GM23248 (cell line): Measurements from ENCODE around the gene TBC1D30. TPM values are rescaled to one million over a fixed set of nuclear protein-coding genes. Genes with fewer than 3 reads are reported as not detected.

Source experiments
- DNase-seq: peaks from one replicate; pipeline ENCODE4 v3.0.0-alpha.2; 2015
- H2AFZ ChIP-seq: fragments of 200-600 bp; sonication (generic); 2 replicates; pipeline ENCODE4 v1.6.1; 2016; ENCODE audit warnings: antibody characterized with exemption
- H3F3A ChIP-seq: fragments of 200-600 bp; sonication (generic); 2 replicates; pipeline ENCODE4 v1.6.1; 2016; ENCODE audit warnings: mild to moderate bottlenecking, antibody characterized with exemption, mixed run types; ENCODE audit not compliant: insufficient read depth
- H3K27ac ChIP-seq: fragments of 200-600 bp; sonication (generic); 2 replicates; pipeline ENCODE4 v1.5.1; 2016; ENCODE audit warnings: mild to moderate bottlenecking
- H3K27me3 ChIP-seq: fragments of 200-600 bp; sonication (generic); replicated peaks from 2 replicates; pipeline ENCODE4 v1.6.1; 2016; ENCODE audit warnings: mild to moderate bottlenecking; ENCODE audit not compliant: insufficient read depth
- H3K36me3 ChIP-seq: fragments of 200-600 bp; sonication (generic); 2 replicates; pipeline ENCODE4 v1.6.1; 2016; ENCODE audit warnings: low read depth, mild to moderate bottlenecking
- H3K4me1 ChIP-seq: fragments of 200-600 bp; sonication (generic); 2 replicates; pipeline ENCODE4 v1.6.1; 2016; ENCODE audit warnings: mild to moderate bottlenecking; ENCODE audit not compliant: insufficient read depth
- H3K4me2 ChIP-seq: fragments of 200-600 bp; sonication (generic); one replicate; pipeline ENCODE4 v1.6.1; 2016; ENCODE audit warnings: mild to moderate bottlenecking; ENCODE audit not compliant: unreplicated experiment
- H3K4me3 ChIP-seq: fragments of 200-600 bp; sonication (generic); 2 replicates; pipeline ENCODE4 v1.5.1; 2016; ENCODE audit warnings: mild to moderate bottlenecking
- H3K79me2 ChIP-seq: fragments of 200-600 bp; sonication (generic); 2 replicates; pipeline ENCODE4 v1.6.1; 2016; ENCODE audit warnings: mild to moderate bottlenecking; ENCODE audit not compliant: insufficient read depth
- H3K9ac ChIP-seq: fragments of 200-600 bp; sonication (generic); 2 replicates; pipeline ENCODE4 v1.6.1; 2016; ENCODE audit warnings: mild to moderate bottlenecking
- H3K9me2 ChIP-seq: fragments of 200-600 bp; sonication (generic); 2 replicates; pipeline ENCODE4 v1.6.1; 2016; ENCODE audit warnings: mixed run types, mild to moderate bottlenecking, moderate library complexity; ENCODE audit not compliant: insufficient read depth
- H3K9me3 ChIP-seq: fragments of 200-600 bp; sonication (generic); one replicate; pipeline ENCODE4 v1.6.1; 2017; ENCODE audit warnings: low read depth
- H4K20me1 ChIP-seq: fragments of 200-600 bp; sonication (generic); 2 replicates; pipeline ENCODE4 v1.6.0; 2016; ENCODE audit not compliant: insufficient read depth
- EZH2 ChIP-seq: fragments of 200-600 bp; sonication (generic); IDR thresholded peaks from 2 replicates; pipeline ENCODE4 v1.6.1; 2018; ENCODE audit warnings: antibody characterized with exemption, mild to moderate bottlenecking; ENCODE audit not compliant: insufficient read depth, poor library complexity, severe bottlenecking
- EZH2phosphoT487 ChIP-seq: fragments of 200-600 bp; sonication (generic); IDR thresholded peaks from 2 replicates; pipeline ENCODE4 v1.6.1; 2018; ENCODE audit warnings: antibody characterized with exemption, moderate library complexity, mild to moderate bottlenecking, low read depth; ENCODE audit not compliant: insufficient read depth
- WGBS, 2 experiments: methylation state at CpG; one replicate each; pipeline ENCODE4 v1.1.6; 2015 to 2017; ENCODE audit warnings: low lambda C conversion rate in 2 of 2, low coverage in 1 of 2; ENCODE audit errors: missing lambda C conversion rate in 2 of 2; 5-methylcytosine and 5-hydroxymethylcytosine counted together
- in situ Hi-C: fragments of 300-500 bp; cut with MboI; formaldehyde crosslinking; loops from 2 replicates; pipeline ENCODE4 v1.15.0; 2020
- polyA plus RNA-seq: library from polyadenylated mRNA; unstranded; fragments of >200 nt; fragmentation: Nextera tagmentation; extraction: Ambion mirVana; gene quantifications from 2 replicates; pipeline ENCODE4 v1.2.1, GENCODE V29; 2016
- total RNA-seq: library from RNA; depleted of rRNA; stranded (reverse); fragments of >200 nt; shearing (Covaris generic); gene quantifications from 2 replicates; pipeline ENCODE4 v1.2.3, GENCODE V29; 2014

The TBC1D30 gene
- total and polyA plus RNA-seq, 2 experiments from 2014 or later = 0.49 TPM; not detected in 1

GRCh38 chr12:64780531-64781279 lies 43.7 kb upstream of the TBC1D30 start:
- WGBS, 2 experiments = 5% methylated on average over 63 to 74 of the region's 103 CpGs
- no peak overlapping the region for H3K27ac ChIP-seq
- H3K4me3 ChIP-seq = peak overlapping the region; percentile 48
- H3K36me3 ChIP-seq = no peaks in the 10 kb centered on the region
- H4K20me1 ChIP-seq = no peaks in the 10 kb centered on the region
- H2AFZ ChIP-seq = peak overlapping the region; percentile 60
- H3K79me2 ChIP-seq = no peaks in the 10 kb centered on the region
- no peaks in the 10 kb centered on the region for H3F3A ChIP-seq
- in situ Hi-C loops = no loop called here
- DNase-seq = peak; percentile 40
- no peaks in the 10 kb centered on the region for H3K9me3 ChIP-seq
- H3K9me2 ChIP-seq = no peaks in the 10 kb centered on the region
- no peak overlapping the region for H3K4me2 ChIP-seq
- peaks cover 60% of the 10 kb centered on the region for H3K27me3 ChIP-seq
- H3K9ac ChIP-seq = no peak overlapping the region
- TF ChIP-seq EZH2 (peak; percentile 16), EZH2phosphoT487 (no peak)
- no peaks in the 10 kb centered on the region for H3K4me1 ChIP-seq

DNA sequence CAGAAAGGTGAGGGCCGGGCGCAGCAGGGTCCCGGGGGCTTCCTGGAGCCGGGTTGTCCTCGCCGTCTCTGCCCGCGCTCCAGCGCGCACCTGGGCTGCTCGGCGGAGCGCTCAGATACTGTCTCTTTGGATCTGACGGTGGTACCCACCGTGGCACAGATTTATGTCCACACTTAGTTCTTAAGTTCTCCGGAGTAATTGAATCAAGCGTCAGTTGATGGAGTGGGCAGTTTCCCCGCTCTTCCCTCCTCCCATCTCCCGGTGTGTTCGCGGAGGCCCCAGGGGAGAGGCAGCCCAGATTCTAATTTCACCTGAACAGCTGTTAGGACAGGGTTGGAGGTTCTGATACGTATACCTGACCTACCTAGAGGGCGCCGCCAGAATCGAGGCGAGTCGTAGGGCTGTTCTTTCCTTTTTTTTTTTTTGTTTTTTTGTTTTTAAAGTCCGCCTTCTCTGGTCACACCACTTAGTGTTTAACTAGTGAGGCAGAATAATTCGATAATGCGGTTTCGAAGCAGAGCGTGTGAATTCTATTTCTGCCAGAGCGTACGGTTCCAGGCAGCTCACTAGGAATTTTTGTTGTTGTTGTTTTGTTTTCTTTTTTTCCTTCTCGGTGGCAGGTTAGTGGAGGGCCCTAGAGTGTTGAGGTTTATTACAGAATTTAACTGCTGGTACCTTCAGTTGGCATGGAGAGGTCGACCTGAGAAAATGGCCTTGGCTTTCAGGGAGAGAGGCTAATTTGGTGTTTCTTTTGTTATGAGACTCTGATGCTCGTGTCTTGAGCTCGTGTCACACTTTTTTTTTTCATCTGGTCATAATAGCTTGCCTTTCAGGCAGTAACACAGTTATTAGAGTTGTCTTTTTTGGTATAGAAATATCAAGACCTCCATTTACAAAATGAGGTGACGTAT lies 42.9 kb upstream of the TBC1D30 start:
- H3K27me3 ChIP-seq = peaks cover 53% of the 10 kb centered on the region
- no peaks in the 10 kb centered on the region for H3K4me1 ChIP-seq
- no peaks in the 10 kb centered on the region for H3K9me2 ChIP-seq
- peak overlapping the region; percentile 60 for H2AFZ ChIP-seq
- no peaks in the 10 kb centered on the region for H4K20me1 ChIP-seq
- WGBS, 2 experiments = 26 to 32% methylated on average over 38 to 39 of the region's 39 CpGs
- H3K4me3 ChIP-seq = no peak overlapping the region; the same call in 1 of the 2 replicates
- DNase-seq = no peak
- H3K79me2 ChIP-seq = no peaks in the 10 kb centered on the region
- in situ Hi-C loops = no loop called here
- peak; percentile 92 for TF ChIP-seq EZH2
- 0 out of 2 replicates have a peak, but pooled peaks have one; percentile 60 for TF ChIP-seq EZH2phosphoT487
- no peaks in the 10 kb centered on the region for H3F3A ChIP-seq
- no peak overlapping the region for H3K9ac ChIP-seq
- no peak overlapping the region for H3K27ac ChIP-seq
- H3K4me2 ChIP-seq = no peak overlapping the region
- no peaks in the 10 kb centered on the region for H3K9me3 ChIP-seq
- H3K36me3 ChIP-seq = no peaks in the 10 kb centered on the region

DNA sequence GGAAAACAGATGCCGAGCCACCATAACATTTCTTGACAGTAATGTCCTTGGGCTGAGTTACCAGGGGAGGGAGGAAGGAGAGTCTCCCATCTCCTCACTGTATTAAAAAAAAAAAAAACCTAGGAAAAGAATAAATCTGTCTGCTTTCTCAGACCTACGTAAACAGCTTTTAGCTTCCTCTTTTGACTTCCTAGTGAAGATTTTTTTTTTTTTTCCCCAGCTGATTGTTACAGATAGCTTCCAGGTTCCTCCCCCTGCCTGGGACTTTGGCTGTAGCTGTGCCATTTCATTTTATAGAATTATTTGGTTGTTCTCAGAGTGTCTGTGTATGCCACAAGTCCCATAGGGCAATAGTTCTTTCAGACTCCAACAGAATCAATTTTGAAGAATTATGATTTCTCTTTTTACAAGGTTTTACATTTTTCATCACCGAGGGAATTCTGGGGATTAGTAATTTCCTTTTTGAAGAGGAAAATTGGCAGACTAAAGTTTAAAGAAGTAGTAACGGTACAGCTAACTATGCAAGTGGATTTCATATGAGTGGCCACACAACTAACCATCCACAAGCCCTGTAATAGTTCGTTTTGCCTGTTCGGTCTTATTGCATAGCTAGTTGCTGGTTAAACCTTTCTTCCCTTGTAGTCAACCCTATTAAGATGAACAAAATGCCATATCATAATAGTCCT lies 42.1 kb upstream of the TBC1D30 start:
- TF ChIP-seq EZH2 (no peak), EZH2phosphoT487 (no peak)
- Histone ChIP-seq H4K20me1 (no peaks in the 10 kb centered on the region), H3K79me2 (no peaks in the 10 kb centered on the region), H2AFZ (no peak overlapping the region), H3K27ac (no peak overlapping the region), H3K4me1 (no peaks in the 10 kb centered on the region), H3K9me2 (no peaks in the 10 kb centered on the region), H3F3A (no peaks in the 10 kb centered on the region), H3K4me3 (no peak overlapping the region), H3K4me2 (no peak overlapping the region), H3K9ac (no peak overlapping the region), H3K36me3 (no peaks in the 10 kb centered on the region), H3K27me3 (peaks cover 53% of the 10 kb centered on the region), H3K9me3 (no peaks in the 10 kb centered on the region)
- 89% methylated on average over 6 of the region's 6 CpGs for WGBS, 2 experiments
- no peak for DNase-seq
- in situ Hi-C loops = no loop called here

GRCh38 chr12:64785838-64786237 lies 38.6 kb upstream of the TBC1D30 start:
- H3K9me2 ChIP-seq = no peaks in the 10 kb centered on the region
- H4K20me1 ChIP-seq = no peaks in the 10 kb centered on the region
- WGBS, 2 experiments = 82 to 85% methylated on average over 6 of the region's 6 CpGs
- no peak for DNase-seq
- H3K27me3 ChIP-seq = peaks cover 31% of the 10 kb centered on the region
- H3K79me2 ChIP-seq = no peaks in the 10 kb centered on the region
- no peak overlapping the region for H3K4me3 ChIP-seq
- no peaks in the 10 kb centered on the region for H3F3A ChIP-seq
- no peaks in the 10 kb centered on the region for H3K36me3 ChIP-seq
- no peaks in the 10 kb centered on the region for H3K4me1 ChIP-seq
- no peak overlapping the region for H3K9ac ChIP-seq
- H2AFZ ChIP-seq = no peak overlapping the region
- H3K27ac ChIP-seq = no peak overlapping the region
- H3K4me2 ChIP-seq = no peak overlapping the region
- TF ChIP-seq EZH2 (no peak), EZH2phosphoT487 (no peak)
- H3K9me3 ChIP-seq = no peaks in the 10 kb centered on the region
- in situ Hi-C loops = no loop called here
